RWPE1 (cell line): ENCODE data around the gene ST6GALNAC3.

Source experiments
- CTCF ChIA-PET: fragments of 350-600 bp; sonication (Branson Sonifier 250); formaldehyde crosslinking; extraction: SDS; loops from one replicate; lab custom pipeline; 2021; lab: Yijun Ruan, JAX
- POLR2A ChIA-PET: fragments of 400-600 bp; formaldehyde crosslinking; extraction: SDS; loops from one replicate; lab custom pipeline; 2020; ENCODE audit warnings: antibody characterized with exemption; ENCODE audit not compliant: low non-redundant PET; lab: Yijun Ruan, JAX
- DNase-seq: peaks from one replicate; pipeline ENCODE4 v3.0.0; 2012; ENCODE audit warnings: low spot score
- H3K27ac ChIP-seq: fragments of 450-650 bp; 2 replicates; pipeline ENCODE4 v1.5.1; 2017
- TF ChIP-seq, protein P1 (sequence below): fragments of 450-650 bp; conservative IDR thresholded peaks from 2 replicates; pipeline ENCODE4 v1.5.1; 2017; ENCODE audit warnings: low read depth, mild to moderate bottlenecking

Gene ST6GALNAC3

GRCh38 chr1:76218888-76219287 lies 144.3 kb downstream of the ST6GALNAC3 start:
- no peak for DNase-seq
- H3K27ac ChIP-seq, result no peak overlapping the region
- ChIA-PET POLR2A (no interaction called here), CTCF (no interaction called here)
- TF ChIP-seq, protein P1, sequence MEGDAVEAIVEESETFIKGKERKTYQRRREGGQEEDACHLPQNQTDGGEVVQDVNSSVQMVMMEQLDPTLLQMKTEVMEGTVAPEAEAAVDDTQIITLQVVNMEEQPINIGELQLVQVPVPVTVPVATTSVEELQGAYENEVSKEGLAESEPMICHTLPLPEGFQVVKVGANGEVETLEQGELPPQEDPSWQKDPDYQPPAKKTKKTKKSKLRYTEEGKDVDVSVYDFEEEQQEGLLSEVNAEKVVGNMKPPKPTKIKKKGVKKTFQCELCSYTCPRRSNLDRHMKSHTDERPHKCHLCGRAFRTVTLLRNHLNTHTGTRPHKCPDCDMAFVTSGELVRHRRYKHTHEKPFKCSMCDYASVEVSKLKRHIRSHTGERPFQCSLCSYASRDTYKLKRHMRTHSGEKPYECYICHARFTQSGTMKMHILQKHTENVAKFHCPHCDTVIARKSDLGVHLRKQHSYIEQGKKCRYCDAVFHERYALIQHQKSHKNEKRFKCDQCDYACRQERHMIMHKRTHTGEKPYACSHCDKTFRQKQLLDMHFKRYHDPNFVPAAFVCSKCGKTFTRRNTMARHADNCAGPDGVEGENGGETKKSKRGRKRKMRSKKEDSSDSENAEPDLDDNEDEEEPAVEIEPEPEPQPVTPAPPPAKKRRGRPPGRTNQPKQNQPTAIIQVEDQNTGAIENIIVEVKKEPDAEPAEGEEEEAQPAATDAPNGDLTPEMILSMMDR, result no peak

GRCh38 chr1:76219366-76219818 lies 144.8 kb downstream of the ST6GALNAC3 start:
- ChIA-PET POLR2A (no interaction called here), CTCF (no interaction called here)

GRCh38 chr1:76224752-76225151 lies 150.2 kb downstream of the ST6GALNAC3 start:
- POLR2A ChIA-PET, result no interaction called here
- H3K27ac ChIP-seq, result no peak overlapping the region
- TF ChIP-seq, protein P1, result no peak
- no peak for DNase-seq
- CTCF ChIA-PET, result no interaction called here

More at GRCh38 chr1:76219366-76219818, 144.8 kb downstream of the ST6GALNAC3 start:
- TF ChIP-seq, protein P1, result no peak
- H3K27ac ChIP-seq, result no peak overlapping the region
- no peak for DNase-seq

DNA sequence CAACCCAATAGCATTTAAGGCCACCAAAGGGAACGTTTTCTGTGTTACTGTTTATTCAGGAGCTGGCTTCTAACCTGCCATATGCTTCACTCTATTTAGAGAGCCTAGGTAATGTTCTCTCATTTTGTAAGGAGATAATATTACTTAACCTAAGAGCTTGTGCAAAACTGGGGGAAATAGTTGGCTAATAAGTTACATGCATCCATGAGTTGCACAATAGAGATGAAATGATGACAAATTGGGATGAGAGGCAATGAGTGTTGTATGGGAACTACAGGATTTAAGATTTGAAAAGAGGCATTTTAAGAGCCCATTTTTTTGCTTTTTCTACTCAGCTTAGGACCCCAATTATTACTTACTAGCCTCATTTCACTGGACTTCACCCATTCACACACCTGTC lies 151.0 kb downstream of the ST6GALNAC3 start:
- CTCF ChIA-PET, result no interaction called here
- TF ChIP-seq, protein P1, result no peak
- no peak for DNase-seq
- POLR2A ChIA-PET, result no interaction called here
- no peak overlapping the region for H3K27ac ChIP-seq

GRCh38 chr1:76227621-76228020 lies 153.1 kb downstream of the ST6GALNAC3 start:
- CTCF ChIA-PET, result no interaction called here
- POLR2A ChIA-PET, result no interaction called here
- TF ChIP-seq, protein P1, result no peak
- no peak overlapping the region for H3K27ac ChIP-seq
- DNase-seq, result no peak

GRCh38 chr1:76229279-76230005 lies 154.9 kb downstream of the ST6GALNAC3 start:
- DNase-seq, result no peak
- no peak overlapping the region for H3K27ac ChIP-seq
- CTCF ChIA-PET, result no interaction called here
- POLR2A ChIA-PET, result no interaction called here
- TF ChIP-seq, protein P1, result no peak
